GM18499 (cell line): ENCODE measurements around the gene S100A4.
"Not testable (repeated sequence)": the region's sequence is repeated elsewhere in the genome, so short reads cannot be mapped to it uniquely, and the experiment has no call there.

ENCODE experiments used
- ATAC-seq: cut with Tn5 transposase; IDR thresholded peaks from one replicate; pipeline ENCODE4 v1.9.1; 2021; ENCODE audit warnings: moderate number of reproducible peaks; ENCODE audit not compliant: insufficient read depth, unreplicated experiment

Gene S100A4

GRCh38 chr1:153568367-153569099 lies 22.9 kb upstream of the S100A4 start:
- ATAC-seq: no peak

GRCh38 chr1:153567621-153568366 lies 22.2 kb upstream of the S100A4 start:
- no peak for ATAC-seq

- no peak for ATAC-seq
These were observed 21.1 kb upstream of the S100A4 start for GRCh38 chr1:153566414-153567371.

GRCh38 chr1:153565529-153566374 lies 20.1 kb upstream of the S100A4 start, which contains the start of gene S100A2:
Gene S100A2, minus strand, starts transcription at chr1:153565844. Its CDS starts 1,967 bp downstream, at chr1:153563877.
- no peak for ATAC-seq

- ATAC-seq: no peak
These were observed 18.4 kb upstream of the S100A4 start for GRCh38 chr1:153563991-153564390.

GRCh38 chr1:153563483-153563901 lies 17.9 kb upstream of the S100A4 start:
- ATAC-seq: no peak

- not testable (repeated sequence) for ATAC-seq
These were observed 16.4 kb upstream of the S100A4 start for GRCh38 chr1:153562021-153562420.

GRCh38 chr1:153561466-153561985 lies 15.9 kb upstream of the S100A4 start:
- no peak for ATAC-seq

GRCh38 chr1:153560771-153561465 lies 15.3 kb upstream of the S100A4 start:
- no peak for ATAC-seq

- no peak for ATAC-seq
These were observed 14.6 kb upstream of the S100A4 start for GRCh38 chr1:153560241-153560640.

GRCh38 chr1:153557877-153558276 lies 12.3 kb upstream of the S100A4 start:
- no peak for ATAC-seq

GRCh38 chr1:153556348-153556747 lies 10.7 kb upstream of the S100A4 start:
- no peak for ATAC-seq

- ATAC-seq: no peak
These were observed 8.4 kb upstream of the S100A4 start for GRCh38 chr1:153553830-153554541.

GRCh38 chr1:153553096-153553495 lies 7.5 kb upstream of the S100A4 start:
- ATAC-seq: no peak

GRCh38 chr1:153552335-153552734 lies 6.7 kb upstream of the S100A4 start:
- no peak for ATAC-seq

GRCh38 chr1:153550827-153551500 lies 5.4 kb upstream of the S100A4 start:
- no peak for ATAC-seq

- ATAC-seq: no peak
These were observed 4.8 kb upstream of the S100A4 start for GRCh38 chr1:153550398-153550758.
